Keratinocyte (primary cell): ENCODE results near the gene TIAM2.

Experiments used
- EZH2 ChIP-seq: IDR thresholded peaks from one replicate; pipeline ENCODE4 v1.6.1; 2012; ENCODE audit warnings: inconsistent platforms, mild to moderate bottlenecking, low read length, moderate library complexity
- TF ChIP-seq, protein P1 (sequence below), 3 experiments: IDR thresholded peaks in 1 of 3; conservative IDR thresholded peaks in 1 of 3; optimal IDR thresholded peaks in 1 of 3; 2 replicates in 2 of 3; 3 replicates in 1 of 3; pipeline versions ENCODE3 to v1.5.1; 2011; ENCODE audit warnings: low read length in 3 of 3, mild to moderate bottlenecking in 3 of 3, moderate library complexity in 2 of 3, control low read depth in 1 of 3, inconsistent platforms in 1 of 3; ENCODE audit not compliant: insufficient read depth in 2 of 3; ENCODE audit errors: extremely low read depth in 1 of 3

GRCh38 chr6:155008625-155009024 is 13.5 kb downstream of the TIAM2 start:
- TF ChIP-seq, protein P1, sequence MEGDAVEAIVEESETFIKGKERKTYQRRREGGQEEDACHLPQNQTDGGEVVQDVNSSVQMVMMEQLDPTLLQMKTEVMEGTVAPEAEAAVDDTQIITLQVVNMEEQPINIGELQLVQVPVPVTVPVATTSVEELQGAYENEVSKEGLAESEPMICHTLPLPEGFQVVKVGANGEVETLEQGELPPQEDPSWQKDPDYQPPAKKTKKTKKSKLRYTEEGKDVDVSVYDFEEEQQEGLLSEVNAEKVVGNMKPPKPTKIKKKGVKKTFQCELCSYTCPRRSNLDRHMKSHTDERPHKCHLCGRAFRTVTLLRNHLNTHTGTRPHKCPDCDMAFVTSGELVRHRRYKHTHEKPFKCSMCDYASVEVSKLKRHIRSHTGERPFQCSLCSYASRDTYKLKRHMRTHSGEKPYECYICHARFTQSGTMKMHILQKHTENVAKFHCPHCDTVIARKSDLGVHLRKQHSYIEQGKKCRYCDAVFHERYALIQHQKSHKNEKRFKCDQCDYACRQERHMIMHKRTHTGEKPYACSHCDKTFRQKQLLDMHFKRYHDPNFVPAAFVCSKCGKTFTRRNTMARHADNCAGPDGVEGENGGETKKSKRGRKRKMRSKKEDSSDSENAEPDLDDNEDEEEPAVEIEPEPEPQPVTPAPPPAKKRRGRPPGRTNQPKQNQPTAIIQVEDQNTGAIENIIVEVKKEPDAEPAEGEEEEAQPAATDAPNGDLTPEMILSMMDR (optimal IDR thresholded peaks at IDR 0.05 in 1 of 3, IDR thresholded peaks at IDR 0.05 in 1 of 3, conservative IDR thresholded peaks at IDR 0.05 in 1 of 3; ENCODE audit: extremely low read depth in 1 of 3, insufficient read depth in 2 of 3, low read length in 3 of 3), result no peak
- TF ChIP-seq EZH2, result no peak
